HG03457 (cell line): Measurements from ENCODE around the gene GORAB.

Experiments used
- ATAC-seq: cut with Tn5 transposase; IDR thresholded peaks from one replicate; pipeline ENCODE4 v1.9.1; 2021; ENCODE audit warnings: moderate number of reproducible peaks; ENCODE audit not compliant: unreplicated experiment

The GORAB gene

DNA sequence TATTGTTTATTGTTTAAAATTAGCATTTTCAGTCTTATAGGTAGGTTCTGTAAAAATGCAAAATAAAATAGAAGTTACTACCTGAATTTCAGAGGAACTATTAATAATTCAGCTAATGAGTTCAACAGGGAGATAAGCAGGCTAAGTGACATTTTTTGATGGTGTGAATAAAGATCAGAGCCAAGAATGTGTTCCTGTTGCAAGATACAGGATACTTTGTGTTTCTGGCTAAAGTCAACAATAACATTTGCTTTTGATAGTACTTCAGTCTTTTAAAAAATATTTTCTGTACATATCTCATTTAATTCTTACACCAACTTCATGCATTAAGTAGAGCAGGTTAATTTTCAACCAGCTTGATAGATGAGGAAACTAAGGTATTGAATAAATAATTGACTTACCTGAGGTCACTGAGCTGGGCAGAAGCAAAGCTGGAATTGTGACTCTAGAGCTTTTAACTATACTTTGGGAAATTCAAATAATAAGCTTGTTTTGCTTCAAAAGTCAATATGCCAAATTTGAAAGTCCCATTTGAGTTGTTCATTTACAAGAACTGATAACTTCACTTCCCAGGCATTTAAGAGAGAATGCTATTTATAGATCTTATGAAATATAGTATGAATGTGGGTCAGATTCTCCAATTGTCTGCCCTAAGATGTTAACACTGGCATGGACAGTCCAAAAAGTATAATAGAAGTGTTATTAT lies 6.0 kb downstream of the GORAB start:
- ATAC-seq, result no peak

GRCh38 chr1:170538687-170539086 lies 6.7 kb downstream of the GORAB start:
- ATAC-seq, result no peak

DNA sequence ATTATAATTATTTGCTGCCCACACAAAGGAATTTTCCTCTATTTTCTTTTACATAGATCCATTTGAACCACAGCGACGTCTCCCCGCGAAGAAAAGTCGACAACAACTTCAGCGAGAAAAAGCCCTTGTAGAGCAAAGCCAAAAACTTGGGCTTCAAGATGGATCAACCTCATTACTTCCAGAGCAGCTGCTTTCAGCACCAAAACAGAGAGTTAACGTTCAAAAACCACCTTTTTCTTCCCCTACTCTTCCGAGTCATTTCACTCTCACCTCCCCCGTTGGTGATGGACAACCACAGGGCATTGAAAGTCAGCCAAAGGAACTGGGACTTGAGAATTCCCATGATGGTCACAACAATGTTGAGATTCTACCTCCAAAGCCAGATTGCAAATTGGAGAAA lies 7.2 kb downstream of the GORAB start:
- no peak for ATAC-seq

DNA sequence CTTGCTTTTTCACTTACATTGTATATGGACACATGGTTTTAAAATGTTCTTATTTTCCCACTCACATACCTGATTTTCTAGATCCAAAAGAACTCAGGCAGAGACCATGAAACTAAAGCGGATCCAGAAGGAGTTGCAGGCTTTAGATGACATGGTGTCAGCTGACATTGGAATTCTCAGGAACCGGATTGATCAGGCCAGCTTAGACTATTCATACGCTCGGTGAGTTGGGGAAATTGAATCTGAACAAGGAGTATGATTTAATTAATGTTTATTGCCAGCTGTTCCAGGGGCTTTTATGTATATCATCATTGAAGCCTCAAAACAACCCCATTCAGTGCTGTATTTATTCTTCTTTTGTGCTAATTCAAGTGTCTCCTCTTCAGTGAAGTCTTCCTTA lies 12.7 kb downstream of the GORAB start:
- no peak for ATAC-seq

DNA sequence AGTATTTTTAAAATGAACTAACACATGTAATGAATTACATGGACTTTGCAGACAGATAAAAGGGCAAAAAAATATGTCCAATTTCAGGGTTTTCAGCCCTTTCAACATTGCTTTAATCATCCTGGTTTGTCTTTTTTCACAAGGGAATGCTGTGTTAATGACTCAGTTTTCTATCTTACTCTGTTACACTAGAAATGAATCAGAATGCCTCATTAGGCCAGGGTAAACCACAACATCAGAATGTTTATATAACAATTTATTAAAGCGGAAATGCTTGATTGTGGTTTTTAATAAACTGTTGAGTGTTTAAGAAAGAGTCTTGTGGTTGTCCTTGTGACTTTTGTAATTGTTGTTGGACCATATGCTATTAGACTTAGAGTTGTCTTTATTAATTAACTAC lies 13.5 kb downstream of the GORAB start:
- no peak for ATAC-seq

DNA sequence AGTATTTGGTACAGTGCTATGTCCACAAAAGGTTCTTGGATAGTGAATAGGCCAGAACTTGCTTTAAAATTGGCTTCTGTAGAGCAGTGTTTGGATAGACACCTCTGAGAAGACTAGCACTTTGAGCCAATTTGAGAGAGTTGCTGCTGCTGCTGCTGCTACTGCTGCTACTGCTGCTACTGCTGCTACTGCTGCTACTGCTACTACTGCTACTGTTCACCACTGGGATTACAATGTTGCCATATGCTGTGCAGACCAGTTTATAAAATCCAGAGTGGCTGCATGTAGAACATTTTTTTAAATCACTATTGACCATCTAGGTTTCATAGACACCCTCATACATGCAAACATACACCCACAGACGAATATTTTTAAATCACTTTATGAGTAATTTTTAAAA lies 15.3 kb downstream of the GORAB start:
- ATAC-seq, result no peak

- no peak for ATAC-seq
Observed at GRCh38 chr1:170548497-170548896, 16.5 kb downstream of the GORAB start.

GRCh38 chr1:170555370-170555769 lies 23.4 kb downstream of the GORAB start:
- ATAC-seq, result no peak

- no peak for ATAC-seq
Observed at GRCh38 chr1:170556917-170557316, 25.0 kb downstream of the GORAB start.

- ATAC-seq, result no peak
Observed at GRCh38 chr1:170558731-170559130, 26.8 kb downstream of the GORAB start.

DNA sequence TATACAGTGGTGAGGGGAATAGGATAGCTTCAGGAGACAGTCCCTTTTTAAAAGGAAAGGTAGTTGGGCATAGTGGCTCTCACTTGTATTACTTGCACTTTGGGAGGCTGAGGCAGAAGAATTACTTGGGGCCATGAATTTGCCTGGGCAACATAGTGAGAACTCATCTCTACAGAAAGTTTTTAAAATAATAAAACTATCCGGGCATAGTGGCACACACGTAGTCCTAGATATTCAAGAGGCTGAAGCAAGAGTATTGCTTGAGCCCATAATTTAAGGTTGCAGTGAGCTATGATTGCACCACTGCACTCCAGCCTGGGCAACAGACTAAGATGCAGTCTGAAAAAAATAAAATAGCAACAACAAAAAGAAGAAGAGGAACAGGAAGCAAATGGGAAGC lies 27.2 kb downstream of the GORAB start:
- ATAC-seq, result no peak

- no peak for ATAC-seq
Observed at GRCh38 chr1:170560681-170561285, 28.8 kb downstream of the GORAB start.

DNA sequence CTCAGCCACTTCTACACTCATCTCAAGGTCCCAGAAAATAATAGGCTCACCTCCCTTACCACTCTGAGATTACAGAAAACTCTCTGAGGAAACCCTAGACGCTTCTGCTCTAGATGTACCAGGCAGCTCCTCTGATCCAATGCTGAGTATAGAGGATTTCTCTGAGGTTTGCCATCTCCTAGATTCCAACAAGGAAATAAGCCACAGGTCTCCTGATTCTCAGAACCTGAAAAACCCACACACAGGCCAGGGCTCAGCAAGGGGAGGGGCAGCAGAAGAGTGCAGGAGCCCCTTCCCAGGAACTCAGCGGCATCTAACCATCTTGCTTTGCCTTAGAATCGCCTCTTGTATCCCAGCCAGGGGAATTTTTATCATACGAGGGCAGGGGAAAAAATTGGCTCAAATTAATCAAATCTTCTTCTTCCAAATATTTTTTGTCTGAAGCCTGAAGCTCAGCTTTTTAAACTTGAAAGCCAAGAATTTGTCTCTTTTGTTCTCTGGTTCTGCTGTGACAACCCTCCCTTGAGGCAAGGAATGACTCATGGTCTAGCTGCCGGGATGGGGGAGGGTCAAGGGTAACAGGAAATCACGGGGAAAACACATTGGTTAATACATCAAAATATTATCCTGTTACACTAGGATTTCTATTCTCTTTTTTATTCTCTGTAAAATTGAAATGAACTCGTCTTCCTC lies 30.8 kb downstream of the GORAB start:
- ATAC-seq, result no peak

DNA sequence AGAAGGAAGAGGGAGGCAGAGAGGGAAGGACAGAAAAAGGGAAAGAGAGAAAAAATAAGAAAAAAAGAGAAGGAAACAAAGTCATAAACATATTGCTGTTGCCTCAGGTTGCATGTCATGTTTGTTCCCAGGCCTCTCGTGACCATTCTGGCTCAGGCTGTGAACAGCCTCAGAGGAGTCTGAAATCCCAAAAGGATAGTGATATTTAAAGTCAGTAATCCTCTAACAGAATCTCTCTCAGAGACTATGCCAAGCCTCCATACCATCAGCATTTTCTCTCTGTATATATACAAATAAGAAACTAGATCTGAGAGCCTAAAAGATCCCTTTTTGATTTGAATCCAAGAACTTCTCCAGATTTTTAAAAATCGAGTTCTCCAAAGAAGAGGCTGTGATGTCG lies 35.2 kb downstream of the GORAB start:
- ATAC-seq, result no peak

- no peak for ATAC-seq
Observed at GRCh38 chr1:170568197-170568596, 36.2 kb downstream of the GORAB start.

GRCh38 chr1:170576980-170577379 lies 45.0 kb downstream of the GORAB start:
- no peak for ATAC-seq

DNA sequence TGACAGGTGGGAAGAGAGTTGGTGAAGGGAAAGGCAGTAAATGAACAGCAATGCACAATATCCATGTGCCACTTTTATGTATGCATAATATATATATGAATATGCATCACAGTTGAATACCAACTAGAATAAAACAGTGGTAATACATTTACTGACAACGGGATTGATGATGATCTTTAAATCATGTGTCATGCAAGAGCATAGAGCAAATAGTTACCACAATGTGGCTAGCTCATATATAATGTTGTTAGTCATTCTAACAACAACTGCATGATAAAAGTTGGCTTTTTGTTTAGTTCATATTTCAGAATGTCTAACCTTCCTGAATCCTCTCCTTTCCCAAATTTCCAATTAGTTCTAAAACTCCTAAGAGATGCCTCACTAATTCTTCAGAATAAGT lies 46.4 kb downstream of the GORAB start:
- no peak for ATAC-seq

DNA sequence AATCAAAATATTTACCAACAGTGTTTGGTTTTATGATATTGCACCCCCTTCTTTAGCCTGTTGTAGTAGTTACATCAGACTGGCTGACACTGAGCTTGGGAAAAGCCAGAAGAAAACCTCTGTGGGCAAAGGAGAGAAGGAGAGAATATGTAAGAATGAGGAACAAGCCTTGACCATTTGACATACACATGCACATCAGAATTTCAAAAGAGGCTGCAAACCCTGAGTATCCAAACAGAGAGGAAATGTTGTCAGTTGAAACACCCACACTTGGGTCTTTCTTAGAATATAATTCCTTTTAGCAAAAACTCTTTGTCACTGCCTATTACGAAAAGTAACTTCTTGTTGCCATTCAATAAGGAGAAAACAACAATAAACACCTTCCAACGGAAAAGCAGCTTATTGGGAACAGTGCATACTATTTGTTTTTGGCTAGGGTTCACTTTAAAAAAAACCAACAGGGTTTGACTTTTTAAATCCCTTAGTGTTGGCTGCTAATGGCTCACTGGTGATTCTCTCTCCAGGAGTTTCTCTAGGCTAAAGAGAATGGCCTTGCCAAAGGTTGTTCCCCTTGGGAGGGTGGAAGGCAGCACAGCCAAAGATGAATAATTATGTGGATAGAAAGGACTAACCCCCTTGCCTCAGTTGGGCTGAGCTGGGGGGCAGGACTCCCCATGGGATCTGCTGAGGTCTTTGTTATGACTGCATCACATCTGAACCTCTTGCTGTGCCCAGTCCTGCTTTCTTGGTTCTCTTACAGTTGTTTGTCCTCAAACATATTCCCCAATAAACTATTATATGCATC lies 48.9 kb downstream of the GORAB start:
- no peak for ATAC-seq

- ATAC-seq, result no peak
Observed at GRCh38 chr1:170583186-170583585, 51.2 kb downstream of the GORAB start.

GRCh38 chr1:170586321-170587252 lies 54.6 kb downstream of the GORAB start:
- ATAC-seq, result no peak

DNA sequence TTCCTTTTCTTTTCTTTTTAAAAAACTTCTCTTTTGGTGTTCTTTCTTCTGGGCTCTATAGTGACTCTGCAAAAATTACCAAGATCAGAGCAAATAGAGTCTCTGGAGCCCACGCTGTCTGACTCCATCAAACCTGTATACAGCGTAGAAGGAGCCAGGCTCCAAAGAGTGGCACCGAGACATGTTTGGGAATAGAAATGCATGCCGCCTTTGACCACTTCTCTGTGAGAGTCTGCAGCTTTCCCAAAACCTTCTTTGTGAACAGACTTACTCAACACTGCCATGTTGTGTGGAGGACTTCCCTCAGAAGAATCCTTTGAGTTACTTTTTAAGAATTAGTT lies 55.3 kb downstream of the GORAB start:
- no peak for ATAC-seq
